ENCODE measurements around the gene ARRB2.

DNA sequence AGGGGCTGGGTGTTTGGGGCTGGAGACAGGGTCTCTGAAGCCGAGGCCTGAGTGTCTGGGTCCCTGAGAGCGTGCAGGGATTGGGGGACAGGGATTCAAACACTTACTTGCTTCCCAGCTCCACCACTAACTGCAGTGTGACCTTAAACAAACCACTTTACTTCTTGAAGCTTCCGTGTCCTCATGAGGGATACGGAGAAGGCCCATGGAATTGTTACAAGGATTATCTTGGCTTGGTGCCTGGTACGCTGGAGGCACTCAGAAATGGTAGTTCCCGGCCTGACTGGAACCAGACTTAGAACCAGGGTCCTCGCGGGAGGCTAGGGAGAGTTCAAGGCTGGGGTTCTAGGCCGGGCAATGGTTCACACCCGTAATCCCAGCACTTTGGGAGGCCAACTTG lies 32.2 kb downstream of the ARRB2 start:
- TF ChIP-seq, protein P1, sequence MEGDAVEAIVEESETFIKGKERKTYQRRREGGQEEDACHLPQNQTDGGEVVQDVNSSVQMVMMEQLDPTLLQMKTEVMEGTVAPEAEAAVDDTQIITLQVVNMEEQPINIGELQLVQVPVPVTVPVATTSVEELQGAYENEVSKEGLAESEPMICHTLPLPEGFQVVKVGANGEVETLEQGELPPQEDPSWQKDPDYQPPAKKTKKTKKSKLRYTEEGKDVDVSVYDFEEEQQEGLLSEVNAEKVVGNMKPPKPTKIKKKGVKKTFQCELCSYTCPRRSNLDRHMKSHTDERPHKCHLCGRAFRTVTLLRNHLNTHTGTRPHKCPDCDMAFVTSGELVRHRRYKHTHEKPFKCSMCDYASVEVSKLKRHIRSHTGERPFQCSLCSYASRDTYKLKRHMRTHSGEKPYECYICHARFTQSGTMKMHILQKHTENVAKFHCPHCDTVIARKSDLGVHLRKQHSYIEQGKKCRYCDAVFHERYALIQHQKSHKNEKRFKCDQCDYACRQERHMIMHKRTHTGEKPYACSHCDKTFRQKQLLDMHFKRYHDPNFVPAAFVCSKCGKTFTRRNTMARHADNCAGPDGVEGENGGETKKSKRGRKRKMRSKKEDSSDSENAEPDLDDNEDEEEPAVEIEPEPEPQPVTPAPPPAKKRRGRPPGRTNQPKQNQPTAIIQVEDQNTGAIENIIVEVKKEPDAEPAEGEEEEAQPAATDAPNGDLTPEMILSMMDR (IDR thresholded peaks at IDR 0.05) = no peak
- TF ChIP-seq POLR2A (IDR thresholded peaks at IDR 0.05) = no peak
